Activated CD4-positive, CD25-positive, alpha-beta regulatory T cell treated with anti-CD3 and anti-CD28 coated beads, Interleukin-2, amount 50 U/mL, for 24 hours (primary cell): ENCODE data around the gene NPIPA3.
"Not testable (repeated sequence)": the region's sequence is repeated elsewhere in the genome, so short reads cannot be mapped to it uniquely, and the experiment has no call there.

Experiments used
- ATAC-seq, 2 donors: fragments of 150-1000 bp; cut with Tn5 transposase; one replicate each; pipeline ENCODE4 v1.10.0; 2021; ENCODE audit warnings: mild to moderate bottlenecking in 1 of 2, moderate library complexity in 1 of 2

NPIPA3 gene

DNA sequence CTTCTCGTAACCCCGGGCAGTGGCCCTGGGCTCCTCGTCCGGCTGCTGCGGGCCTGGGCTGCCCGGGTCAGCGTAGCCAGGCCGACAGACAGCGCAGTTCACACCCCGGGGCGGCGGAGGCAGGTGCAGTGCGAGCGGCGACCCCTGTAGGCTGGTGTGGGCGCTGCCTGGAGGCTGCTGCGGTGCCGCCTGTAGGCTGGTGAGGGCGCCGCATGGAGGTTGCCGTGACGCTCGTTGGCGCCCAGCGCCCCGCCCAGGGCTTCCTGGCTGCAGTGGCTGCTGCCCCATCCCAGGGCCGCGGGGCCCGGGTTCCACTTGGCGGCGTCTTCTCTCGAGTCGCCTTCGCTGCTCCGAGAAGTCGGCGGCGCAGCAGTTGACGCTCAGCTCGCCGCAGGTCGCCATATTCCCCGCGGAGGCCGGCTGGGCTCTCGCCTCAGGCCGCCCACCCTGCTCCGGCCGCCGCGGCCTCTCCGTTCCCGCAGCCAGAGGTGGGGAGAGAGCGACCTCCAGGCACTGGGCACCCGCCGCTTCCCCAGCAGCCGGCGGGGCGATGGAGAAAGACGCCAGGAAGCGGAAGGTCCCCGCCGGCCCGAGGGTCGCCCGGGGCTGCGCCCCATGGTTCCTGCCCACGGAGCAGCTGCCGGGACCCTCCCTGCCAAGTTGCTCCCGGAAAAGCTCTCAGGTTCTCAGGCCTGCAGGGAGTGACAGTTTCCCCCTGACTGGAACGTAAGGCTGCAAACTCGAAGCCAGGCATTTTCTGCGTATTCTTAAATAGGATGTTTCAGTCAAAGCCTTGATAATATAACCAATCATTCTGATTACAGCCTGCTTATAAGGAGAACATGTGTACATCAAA is at the start of gene NPIPA3:
TSS of gene NPIPA3 (plus strand) at position 256 of the 856 bp plus-strand sequence. CDS start 5,533 bp downstream, outside the sequence.
- ATAC-seq, result peak; percentile 99 to 100

DNA sequence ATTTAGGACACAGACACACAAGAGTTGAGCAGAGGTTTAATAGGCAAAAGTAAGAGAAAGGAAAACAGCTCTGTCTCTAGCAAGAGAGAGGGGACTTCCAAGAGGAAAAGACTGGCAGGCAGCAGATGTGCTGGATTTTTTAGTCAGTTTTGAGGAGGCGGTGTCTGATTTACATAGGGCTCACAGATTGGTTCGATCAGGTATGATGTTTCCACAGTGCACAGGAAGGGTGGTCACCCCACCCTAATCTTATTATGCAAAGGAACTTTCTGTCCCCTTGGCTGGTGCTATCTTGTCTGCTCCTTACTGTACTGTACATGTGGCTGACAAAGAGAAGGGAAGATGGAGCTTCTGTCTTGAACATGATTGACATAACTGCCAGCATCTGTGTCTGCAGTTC is 45.1 kb upstream of the NPIPA3 start:
- ATAC-seq, result peak; percentile 21 to 60

GRCh38 chr16:14667347-14668266 is 35.6 kb upstream of the NPIPA3 start:
- ATAC-seq, result no peak

- no peak for ATAC-seq
Observed at GRCh38 chr16:14668556-14669223, 34.5 kb upstream of the NPIPA3 start.

DNA sequence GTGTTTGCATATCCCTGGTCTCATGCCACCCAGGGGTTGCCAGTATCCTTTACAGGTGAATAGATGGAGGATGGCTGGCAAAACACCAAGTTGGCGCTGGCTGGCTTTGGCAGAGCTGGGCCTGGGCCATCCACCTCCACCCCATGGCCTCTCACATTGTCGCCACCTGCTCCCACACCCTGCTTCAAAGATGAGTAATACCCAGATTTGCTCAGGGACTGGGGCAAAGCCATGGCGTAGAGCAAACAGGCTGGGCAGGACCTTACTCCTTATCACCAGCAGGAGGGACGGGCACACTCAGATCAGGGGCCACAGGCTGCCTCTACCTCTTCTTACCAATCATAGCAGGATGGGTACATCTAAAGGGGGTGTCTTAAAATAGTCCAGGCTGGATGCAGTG is 33.4 kb upstream of the NPIPA3 start:
- no peak for ATAC-seq

- peak in 1 of 2 donors; percentile 53 for ATAC-seq
Observed at GRCh38 chr16:14672403-14672971, 30.7 kb upstream of the NPIPA3 start.

- ATAC-seq, result no peak
Observed at GRCh38 chr16:14676633-14677032, 26.6 kb upstream of the NPIPA3 start.

DNA sequence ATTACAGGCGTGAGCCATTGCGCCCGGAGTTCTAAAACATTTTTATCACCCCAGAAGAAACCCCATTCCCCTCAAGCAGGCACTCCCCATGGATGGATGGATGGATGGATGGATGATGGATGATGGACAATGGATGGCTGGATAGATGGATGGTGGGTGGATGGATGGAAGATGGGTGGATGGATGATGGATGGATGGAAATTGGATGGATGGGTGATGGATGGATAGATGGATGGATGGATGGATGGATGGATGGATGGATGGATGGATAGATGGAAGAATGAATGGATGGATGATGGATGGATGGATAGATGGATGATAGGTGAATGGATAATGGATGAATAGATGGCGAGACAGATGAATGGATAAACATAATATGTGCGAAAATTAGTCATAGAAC is 25.6 kb upstream of the NPIPA3 start:
- no peak for ATAC-seq

- no peak for ATAC-seq
Observed at GRCh38 chr16:14678748-14679497, 24.3 kb upstream of the NPIPA3 start.

DNA sequence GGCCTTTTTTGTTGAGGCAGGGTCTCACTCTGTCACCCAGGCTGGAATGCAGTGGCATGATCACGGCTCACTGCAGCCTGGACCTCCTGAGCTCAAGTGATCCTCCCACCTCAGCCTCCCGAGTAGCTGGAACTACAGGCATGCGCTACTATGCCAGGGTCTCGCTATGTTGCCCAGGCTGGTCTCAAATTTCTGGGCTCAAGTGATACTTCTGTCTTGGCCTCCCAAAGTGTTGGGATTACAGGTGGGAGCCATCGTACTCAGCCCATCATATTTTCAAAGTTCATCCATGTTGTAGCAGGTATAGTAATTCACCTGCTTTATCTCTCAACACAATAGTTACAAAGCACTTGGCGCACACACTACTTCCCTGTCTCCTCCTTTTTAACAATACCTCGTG is 22.8 kb upstream of the NPIPA3 start:
- ATAC-seq, result not testable (repeated sequence)

DNA sequence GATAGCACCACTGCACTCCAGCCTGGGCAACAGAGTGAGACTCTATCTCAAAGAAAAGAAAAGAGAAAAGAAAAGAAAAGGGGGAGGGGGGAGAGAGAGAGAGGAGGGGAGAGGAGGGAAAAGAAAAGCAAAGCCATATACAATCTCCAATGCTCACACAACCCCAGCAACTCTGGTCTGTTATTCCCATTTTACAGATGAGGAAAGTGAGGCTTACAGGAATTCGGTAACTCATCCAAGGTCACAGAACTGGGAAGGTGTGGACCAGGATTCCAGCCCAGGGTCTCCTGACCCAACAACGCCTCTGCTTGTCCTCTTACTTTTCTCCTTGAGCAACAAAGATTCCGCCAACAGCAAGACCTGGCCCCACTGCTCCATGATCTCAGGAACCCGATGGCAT is 22.1 kb upstream of the NPIPA3 start:
- no peak for ATAC-seq

- ATAC-seq, result no peak
Observed at GRCh38 chr16:14682121-14682520, 21.1 kb upstream of the NPIPA3 start.

GRCh38 chr16:14685870-14686793 is 17.1 kb upstream of the NPIPA3 start:
- ATAC-seq, result not testable (repeated sequence)

GRCh38 chr16:14694129-14694528 is 9.1 kb upstream of the NPIPA3 start, which contains the start of gene PLA2G10:
PLA2G10 (minus strand) TSS chr16:14694308; CDS start chr16:14694229, 79 bp downstream.
- not testable (repeated sequence) for ATAC-seq

- not testable (repeated sequence) for ATAC-seq
Observed at GRCh38 chr16:14701859-14702258, 1.4 kb upstream of the NPIPA3 start.

DNA sequence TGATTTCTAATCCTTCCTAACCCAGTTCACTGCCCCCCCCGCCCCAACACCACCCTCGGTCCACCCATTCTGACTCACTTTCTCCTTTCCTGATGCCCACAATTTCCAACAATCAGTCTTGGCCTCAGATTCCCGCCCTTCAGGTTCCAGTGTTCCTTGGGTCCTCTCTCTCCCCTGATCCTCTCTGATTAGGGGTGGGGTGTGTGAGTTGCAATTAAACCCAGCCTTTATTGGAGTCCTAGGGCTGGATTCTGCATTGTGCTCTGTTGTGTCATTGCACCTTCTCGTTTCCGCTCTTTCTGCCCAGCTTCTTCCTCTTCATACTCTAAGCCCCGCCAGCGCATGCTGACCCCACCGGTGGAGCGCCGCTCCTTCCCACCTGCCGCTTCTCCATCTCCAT is 539 bp upstream of the NPIPA3 start:
- ATAC-seq, result peak in 1 of 2 donors; percentile 2

- not testable (repeated sequence) for ATAC-seq
Observed at GRCh38 chr16:14733233-14733632, 30.0 kb downstream of the NPIPA3 start.

DNA sequence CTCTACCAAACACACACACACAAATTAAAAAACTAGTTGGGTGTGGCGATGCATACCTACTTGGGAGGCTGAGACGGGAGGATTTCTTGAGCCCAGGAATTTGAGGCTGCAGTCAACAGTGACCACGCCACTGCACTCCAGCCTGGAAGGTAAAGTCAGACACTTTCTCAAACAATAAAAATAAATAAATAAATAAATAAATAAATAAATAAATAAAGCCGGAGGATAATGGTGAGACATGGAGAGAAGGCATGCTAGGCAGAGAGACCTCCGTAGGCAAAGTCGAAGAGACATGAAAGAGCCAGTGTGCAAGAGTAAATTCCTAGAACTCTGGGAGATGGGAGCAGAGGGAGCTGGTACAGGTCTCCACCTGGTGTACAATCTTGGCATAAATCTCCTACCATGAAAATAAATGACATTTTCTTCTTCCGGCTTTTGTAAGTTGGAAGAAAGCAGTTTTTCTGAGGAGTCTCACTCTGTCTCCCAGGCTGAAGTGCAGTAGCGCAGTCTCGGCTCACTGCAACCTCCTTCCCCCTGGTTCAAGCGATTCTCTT is 37.7 kb downstream of the NPIPA3 start:
- ATAC-seq, result not testable (repeated sequence)

DNA sequence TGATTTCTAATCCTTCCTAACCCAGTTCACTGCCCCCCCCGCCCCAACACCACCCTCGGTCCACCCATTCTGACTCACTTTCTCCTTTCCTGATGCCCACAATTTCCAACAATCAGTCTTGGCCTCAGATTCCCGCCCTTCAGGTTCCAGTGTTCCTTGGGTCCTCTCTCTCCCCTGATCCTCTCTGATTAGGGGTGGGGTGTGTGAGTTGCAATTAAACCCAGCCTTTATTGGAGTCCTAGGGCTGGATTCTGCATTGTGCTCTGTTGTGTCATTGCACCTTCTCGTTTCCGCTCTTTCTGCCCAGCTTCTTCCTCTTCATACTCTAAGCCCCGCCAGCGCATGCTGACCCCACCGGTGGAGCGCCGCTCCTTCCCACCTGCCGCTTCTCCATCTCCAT is 38.6 kb downstream of the NPIPA3 start:
- peak in 1 of 2 donors; percentile 4 for ATAC-seq
